ENCODE results near the gene PIM1.

GRCh38 chr6:37136821-37137200 is 33.1 kb upstream of the PIM1 start:
- TF ChIP-seq CTCF (conservative IDR thresholded peaks at IDR 0.05; ENCODE audit: low read length) (no peak), EZH2phosphoT487 (IDR thresholded peaks at IDR 0.05; ENCODE audit: borderline replicate concordance, low read depth, low read length) (no peak)
